Activated CD4-positive, CD25-positive, alpha-beta regulatory T cell treated with anti-CD3 and anti-CD28 coated beads, Interleukin-2, amount 50 U/mL, for 24 hours (primary cell): ENCODE results near the gene KLHL13.
"Not testable (repeated sequence)": the region's sequence is repeated elsewhere in the genome, so short reads cannot be mapped to it uniquely, and the experiment has no call there.

Source experiments
- ATAC-seq, 2 donors: fragments of 150-1000 bp; cut with Tn5 transposase; one replicate each; pipeline ENCODE4 v1.10.0; 2021; ENCODE audit warnings: mild to moderate bottlenecking in 1 of 2, moderate library complexity in 1 of 2

Gene KLHL13

DNA sequence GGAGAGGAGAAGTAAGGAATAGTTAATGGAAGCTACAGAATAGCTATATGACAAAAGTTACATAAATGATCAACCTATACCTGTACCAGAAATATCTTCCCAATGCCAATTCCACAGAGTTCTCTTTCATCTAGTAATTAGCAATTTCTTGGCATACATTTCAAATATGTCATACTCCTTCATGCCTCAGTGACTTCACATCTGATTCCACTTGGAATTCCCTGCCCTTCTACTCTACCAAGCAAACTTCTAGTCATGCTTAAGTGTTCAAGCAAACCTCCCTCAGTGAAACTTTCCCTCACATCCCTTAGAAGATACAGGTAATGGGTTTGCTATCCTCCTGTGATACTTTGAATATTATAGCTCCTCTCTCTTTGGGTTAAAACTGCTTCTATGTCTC, 127.1 kb downstream of the KLHL13 start:
- no peak for ATAC-seq

DNA sequence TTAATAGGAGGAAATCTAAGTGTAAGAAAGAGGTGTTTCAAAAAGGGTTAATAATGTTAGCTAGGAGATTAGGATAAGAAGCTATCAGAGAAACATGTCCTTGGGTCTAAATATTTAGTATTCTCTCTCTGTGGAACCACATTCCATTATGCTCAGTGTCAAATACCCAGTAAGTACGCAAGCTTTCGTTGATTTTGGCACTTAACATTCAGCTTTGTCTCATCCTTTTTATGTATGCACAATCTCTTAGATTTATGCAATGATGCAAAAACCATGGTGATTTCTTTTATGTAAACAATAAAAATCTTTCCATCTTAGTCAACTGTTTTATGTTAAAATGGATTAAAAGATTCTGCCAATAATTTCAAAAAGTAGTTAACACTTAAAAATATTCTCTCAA, 129.2 kb downstream of the KLHL13 start:
- ATAC-seq: no peak

DNA sequence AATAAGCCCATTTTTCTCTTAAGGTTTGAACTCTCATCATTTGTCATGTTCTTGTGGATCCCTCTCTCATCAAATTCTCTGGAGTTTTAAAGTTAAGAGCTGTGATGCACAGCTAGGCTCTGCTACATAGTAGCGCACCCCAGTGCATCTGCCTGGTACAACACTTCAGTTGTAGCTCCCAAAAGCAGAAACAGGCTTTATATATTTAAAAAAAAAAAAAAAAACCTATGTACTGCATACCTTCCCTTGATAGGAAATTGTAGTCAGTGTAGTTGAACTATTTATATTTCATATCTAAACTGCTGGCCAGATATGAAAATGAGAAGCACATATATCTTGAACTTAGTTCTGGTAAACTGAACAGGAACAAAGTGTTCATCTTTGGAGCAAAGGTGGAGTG, 131.4 kb downstream of the KLHL13 start:
- ATAC-seq: no peak

DNA sequence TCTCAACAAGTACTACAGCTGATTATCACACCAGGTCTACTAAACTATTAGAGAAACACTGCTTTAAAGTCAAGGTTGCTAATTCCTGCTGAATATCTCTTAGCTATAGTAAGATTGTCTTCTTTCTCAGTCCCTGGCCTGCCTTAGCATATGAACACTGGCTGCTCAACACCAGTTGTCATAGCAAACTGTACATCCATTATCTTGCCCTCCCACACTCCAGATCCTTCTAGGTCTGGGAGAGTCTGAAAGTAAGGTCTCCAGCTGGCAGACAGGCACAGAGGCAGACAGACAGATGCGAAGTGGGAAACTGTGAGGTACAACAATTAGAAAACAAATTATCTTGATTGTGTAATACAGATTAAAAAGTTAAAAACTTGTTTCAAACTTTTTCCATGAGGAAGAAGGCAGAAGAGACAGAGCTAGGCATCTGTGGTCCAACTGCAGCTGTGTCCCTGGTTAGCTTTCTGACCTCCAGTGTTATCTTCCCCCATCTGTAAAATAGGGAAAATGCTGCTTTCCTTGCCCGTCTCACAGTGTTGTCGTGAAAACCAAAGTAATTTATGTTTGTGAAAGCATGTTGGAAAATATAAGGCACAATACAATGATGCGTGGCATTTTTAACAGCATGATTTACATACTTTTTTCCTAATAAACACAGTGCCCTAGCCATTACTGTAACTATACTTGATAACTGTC, 133.8 kb downstream of the KLHL13 start:
- no peak for ATAC-seq

DNA sequence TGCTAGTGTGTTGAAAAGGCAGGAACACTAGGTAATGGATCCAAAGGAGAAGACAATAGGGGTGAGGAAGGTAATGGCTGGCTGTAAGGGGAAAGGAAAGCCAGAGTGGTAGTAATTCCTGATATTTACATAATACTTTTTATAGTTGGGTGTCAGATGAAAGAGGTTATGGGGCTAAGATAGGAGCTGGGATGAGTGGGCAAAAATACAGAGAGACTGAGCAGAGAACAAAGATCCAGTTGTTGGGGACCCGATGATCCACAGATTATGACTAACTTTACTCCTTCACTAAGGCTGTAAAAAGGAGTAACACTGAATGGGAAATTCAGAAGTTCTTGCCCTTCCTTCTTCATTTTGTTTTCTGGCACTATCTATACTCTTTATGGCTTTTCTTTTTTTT, 138.2 kb downstream of the KLHL13 start:
- no peak for ATAC-seq

DNA sequence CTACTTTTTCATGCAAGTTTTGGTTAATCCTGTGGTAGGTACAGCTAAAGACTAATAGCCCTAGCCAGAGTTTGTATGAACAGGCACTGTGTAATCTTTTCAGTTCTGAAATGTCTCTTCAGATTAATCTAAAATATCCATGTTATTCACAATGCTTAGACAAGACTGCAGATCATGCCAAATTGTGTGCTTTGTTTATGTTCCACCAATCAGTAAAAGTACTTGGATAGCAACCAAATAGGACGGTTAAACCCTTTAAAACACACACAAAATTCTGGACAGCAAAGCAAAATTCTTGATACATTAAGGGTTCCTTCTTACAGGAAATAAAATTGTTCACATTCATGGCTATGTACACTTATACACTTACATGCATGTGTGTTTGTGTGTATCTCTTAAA, 139.1 kb downstream of the KLHL13 start:
- no peak for ATAC-seq

DNA sequence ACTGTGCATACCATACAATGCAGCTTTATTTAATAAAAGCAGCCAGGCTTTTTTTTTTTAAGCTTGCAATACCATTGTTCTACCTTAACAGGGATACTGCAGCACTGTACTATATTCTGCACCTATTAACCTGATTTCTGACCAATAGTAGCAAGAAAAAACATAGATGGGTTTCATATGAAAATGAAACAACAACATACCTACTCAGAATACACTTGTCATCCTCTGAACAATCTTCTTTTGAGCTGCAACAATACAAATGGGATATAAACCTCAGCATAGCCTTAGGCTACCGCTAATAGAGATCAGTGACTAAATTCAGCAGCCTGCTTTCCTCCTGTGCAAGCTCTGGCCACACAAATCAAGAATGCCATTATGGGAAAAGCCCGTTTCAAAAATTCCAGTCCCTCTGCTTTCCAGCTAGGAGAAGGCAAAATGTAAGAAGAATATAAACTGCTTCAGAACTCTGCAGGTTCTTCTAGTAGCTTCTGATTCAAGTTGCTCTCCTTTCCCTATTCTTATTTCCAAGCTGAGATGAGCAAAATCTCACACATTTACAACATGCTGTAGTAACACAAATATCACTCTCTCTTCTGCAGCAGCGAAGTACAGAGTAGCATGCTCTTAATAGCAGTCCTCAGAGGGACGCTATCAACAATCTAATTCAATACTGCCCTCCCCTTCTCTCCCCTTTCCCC, 143.4 kb downstream of the KLHL13 start:
- ATAC-seq: no peak

DNA sequence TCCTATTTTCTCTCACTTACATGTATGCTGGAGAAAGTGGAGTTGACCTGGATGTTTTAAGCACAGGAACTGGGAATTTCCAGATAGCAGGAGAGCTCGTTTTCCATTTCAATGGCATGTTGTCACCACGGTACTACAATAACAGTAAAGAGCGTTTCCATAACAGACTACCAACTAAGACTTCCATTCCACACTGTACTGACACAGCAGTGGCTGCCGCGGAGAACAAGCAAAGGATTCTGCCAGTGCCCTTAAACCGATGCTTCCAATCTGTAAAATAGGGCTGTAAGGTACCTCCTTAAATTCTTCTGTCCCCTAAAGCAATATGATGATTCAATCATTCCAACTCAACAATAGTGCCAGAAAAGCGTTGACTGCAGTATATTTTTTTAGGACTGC, 143.9 kb downstream of the KLHL13 start:
- ATAC-seq: no peak

DNA sequence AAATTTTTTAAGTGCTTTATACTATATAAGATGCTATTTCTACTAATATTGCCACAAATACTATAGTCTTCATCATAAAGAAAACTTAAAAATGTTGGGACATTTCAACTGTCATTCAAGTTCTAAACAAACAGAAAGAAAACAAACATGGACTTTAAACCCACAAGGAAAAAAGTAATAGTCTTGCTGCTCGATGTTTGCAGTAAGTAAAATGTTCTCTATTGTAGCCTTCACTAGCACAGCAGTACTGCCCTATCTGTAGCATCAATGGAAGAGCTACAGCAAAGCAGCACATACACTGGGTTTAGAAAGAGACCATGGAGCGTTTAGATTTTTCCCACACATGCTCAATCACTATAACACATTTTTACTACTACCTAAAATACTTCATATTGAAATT, 146.8 kb downstream of the KLHL13 start:
- no peak for ATAC-seq

DNA sequence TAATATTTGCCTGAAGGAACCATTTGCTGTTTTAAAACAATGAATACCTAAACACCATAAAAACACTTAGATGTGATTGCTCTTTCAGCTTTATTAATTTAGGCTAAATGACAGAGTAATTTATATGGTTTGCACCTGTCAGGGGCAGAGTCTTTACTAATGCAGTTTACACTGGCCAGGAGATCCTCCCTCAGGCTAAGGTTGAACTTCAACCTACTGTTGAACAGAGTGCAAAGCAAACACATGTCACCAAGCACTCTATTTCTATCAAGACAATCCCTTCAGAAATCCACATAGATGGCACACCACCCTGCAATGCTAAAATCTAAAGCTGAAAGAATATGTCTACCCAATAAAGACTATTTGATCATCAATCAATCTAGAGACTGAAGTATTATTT, 147.3 kb downstream of the KLHL13 start:
- ATAC-seq: no peak

DNA sequence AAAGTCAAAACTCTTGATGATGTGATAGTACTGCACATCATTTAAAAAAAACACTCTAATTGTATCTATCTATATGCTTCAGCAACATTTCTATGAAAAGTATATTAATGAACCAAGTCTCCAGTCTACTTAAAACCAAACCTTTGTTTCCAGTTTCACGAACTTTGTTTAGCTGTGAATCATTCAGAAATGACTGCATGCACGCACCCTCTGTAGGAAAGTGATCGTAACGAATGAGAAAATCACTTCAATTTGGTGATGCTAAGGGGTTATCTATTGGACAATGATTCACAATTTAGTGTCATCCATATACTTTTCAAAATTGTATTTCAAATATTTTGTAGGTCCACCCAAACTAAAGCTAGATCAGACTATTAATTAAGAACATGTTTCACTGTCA, 157.6 kb downstream of the KLHL13 start:
- ATAC-seq: no peak

DNA sequence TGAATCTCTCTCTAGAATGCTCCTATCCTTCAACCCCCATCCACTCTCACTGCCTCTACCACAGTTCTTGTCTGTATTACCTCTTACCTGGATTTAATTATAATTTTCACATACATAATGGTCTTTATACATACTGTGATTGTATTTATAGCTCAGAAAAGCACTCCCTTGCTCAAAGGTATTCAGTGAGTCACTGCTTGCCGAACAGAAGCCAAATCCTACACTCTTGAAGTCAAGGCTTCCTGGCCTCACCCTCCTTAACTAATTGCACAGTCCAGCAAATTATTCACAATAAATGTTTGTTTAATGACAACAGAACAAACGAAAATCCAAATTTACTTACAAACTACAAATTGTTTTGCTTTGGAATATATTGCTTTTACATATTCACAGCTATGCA, 159.5 kb downstream of the KLHL13 start:
- ATAC-seq: no peak

DNA sequence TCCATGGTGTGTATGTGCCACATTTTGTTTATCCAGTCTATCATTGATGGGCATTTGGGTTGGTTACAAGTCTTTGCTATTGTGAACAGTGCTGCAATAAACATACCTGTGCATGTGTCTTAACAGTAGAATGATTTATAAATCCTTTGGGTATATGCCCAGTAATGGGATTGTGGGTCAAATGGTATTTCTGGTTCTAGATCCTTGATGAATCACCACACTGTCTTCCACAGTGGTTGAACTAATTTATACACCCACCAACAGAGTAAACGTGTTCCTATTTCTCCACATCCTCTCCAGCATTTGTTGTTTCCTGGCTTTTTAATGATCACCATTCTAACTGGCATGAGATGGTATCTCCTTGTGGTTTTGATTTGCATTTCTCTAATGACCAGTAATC, 177.3 kb downstream of the KLHL13 start:
- ATAC-seq: not testable (repeated sequence)

DNA sequence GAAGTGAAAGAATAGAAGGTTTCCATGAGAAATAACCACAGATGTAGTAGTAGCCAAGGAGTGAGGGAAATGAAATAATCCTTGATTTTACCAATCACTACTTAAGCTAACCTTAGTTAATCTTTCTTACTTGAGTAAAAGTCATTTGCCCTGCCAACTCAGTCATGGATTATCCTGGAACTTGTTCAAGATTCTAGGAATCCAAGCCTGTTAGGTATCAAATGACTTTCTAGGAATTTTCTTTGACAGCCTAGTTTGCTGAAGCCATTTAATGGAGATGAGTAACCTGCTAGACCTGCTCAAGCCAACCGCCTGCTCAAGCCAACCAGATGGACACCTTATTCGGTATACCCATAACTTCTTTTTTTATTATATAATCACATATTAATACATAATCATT, 180.5 kb downstream of the KLHL13 start:
- ATAC-seq: no peak

DNA sequence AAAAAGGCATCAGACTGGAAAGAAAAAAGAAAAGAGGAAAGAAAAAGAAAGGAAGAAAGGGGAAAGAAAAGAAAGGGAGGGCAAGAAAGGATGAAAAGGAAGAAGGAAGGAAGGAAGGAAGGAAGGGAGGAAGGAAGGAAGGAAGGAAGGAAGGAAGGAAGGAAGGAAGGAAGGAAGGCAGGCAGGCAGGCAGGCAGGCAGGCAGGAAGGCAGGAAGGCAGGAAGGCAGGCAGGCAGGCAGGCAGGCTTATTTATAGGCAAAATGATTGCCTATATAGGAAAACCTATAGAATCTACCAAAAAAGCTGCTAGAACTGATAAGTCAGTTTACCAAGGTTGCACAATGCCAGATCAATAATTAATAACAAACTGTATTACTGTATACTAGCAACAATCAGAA, 186.5 kb downstream of the KLHL13 start:
- ATAC-seq: not testable (repeated sequence)

DNA sequence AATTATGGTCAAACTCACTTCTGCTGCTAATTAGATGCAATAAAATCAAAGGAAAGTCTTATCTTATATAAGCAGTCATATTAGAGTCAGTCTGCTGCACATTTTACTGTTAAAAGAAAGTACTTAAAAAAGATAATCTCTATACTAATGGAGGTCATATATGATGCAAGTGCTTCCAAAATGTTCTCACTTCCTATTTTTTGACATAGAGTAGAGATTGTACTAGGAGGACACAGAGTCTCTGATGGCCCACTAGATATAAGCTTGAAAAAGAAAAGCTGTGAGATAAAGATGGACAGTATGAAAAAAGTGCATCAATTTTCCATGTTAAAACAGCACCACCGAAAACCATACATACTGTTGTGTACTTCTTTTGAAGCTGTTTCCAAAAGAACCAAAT, 196.9 kb downstream of the KLHL13 start:
- no peak for ATAC-seq

DNA sequence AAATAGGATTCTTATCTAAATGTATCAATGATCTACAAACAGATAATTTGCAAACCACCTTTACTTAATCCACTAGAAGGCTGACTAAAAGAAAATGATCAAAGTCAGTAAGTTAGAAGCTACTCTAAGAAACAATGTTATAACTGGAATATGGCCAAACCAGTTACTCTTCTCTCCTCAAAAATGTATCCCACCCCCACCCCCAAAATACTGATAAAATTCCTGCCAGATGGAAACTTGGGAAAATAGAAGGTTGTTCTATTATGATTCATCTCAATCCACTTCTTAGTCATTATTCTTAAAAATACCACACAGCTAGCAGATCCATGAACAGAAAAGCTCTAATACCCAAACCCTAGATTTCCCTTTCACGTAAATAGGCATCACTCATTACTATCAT, 206.4 kb downstream of the KLHL13 start:
- no peak for ATAC-seq

DNA sequence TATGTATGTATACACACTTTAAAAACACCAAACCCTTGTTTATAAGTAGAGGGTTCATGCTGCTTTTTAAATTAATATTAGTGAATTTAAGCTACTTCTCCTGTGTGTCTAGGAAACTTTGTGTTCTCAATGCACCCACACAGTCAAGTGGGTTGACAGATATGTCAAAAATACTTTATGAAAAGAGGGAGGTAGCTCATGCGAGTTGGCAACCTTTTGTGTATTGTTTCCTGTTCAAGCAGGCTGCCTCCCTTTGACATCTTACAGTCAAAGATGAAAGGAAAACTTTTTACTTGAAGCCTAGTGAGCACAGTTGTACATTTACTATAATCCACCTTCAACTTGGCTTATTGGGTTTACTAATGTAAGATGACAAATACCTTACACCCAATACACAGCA, 218.4 kb downstream of the KLHL13 start:
- no peak for ATAC-seq

DNA sequence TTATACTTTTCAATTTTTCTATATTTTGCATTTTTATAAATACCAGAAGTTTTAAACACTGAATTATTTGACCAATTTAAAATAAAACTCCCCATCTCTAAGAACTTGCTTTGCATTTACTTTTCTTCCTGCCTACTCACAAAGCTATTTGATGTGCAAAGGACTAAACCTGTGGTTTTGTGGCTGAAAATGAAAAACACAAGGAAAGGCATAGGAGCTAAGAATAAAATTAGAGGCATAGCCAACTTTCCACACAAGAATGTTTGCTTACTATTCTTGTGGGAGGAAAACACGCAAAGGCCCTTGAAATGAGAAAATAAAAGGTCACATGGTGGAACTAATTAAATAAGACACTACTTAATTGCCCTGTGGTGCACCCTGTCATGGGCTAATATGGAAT, 221.2 kb downstream of the KLHL13 start:
- ATAC-seq: no peak

DNA sequence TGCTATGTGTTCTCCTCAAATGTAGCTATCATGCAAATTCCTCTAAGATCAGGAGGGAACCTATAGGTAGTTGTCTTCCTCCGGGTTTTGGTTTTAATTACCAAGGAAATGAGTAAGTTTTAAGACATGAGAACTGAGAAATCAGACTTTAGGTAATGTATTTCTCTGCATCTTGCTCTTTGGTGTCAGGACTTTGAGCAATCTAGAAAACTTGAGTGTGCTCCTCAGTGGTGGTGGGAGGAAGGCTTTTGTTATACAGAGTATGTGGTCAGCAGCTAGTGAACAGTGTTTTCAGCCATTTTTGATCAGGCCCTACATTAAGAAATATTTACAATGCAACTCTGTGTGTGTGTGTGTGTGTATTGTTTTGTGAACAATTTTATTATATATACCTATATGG, 224.1 kb downstream of the KLHL13 start:
- ATAC-seq: no peak

DNA sequence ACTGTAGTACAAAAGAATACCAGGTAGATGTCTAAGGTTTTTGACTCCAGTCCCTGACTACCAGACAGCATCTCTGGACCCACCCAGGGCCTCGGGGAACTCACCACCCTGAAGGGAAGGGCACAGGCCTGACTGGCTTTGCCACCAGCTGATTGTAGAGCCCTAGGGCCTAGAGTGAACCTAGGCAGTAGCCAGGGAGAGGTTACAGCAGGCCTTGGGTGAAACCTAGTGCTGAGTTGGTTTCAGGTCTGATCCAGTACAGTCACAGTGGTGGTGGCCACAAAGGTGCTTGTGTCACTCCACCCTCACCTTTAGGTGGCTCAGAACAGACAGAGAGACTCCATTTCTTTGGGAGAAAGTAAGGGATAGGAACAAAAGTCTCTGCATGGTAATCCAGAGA, 244.8 kb downstream of the KLHL13 start:
- no peak for ATAC-seq

DNA sequence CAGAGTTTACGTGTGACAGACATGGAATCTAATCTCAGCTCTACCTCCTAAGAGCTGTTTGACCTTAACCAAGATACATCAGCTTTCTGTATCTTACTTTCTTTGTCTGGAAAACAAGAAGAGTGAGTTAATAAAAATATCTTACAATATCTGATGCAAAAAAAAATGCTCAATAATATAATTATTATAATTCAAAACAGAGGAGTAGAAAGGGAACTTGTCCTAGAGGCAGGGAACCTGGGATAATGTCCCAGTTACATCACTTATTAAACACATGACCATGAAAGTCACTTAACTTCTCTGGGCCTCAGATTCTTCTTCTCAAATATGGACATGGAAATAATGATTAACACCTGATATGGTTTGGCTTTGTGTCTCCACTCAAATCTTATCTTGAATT, 256.1 kb downstream of the KLHL13 start:
- ATAC-seq: no peak

DNA sequence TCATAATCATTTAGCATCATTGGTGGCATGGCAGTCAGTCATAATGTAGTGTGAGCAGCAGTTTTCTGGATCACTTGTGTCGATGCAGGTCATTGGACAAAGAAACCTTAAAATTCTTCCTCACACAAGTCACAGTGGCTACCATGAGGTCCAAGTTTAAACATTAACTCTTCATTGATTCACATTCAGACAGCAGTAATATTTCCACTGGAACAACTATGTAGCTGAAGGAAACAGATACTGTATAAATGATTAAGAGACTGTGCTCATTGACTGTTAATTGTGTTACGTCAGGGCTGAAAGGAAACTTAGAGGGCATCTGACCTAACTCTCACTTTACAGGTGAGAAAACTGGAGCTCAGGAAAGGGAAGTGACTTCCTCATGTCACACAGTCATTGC, 261.8 kb downstream of the KLHL13 start:
- ATAC-seq: no peak

DNA sequence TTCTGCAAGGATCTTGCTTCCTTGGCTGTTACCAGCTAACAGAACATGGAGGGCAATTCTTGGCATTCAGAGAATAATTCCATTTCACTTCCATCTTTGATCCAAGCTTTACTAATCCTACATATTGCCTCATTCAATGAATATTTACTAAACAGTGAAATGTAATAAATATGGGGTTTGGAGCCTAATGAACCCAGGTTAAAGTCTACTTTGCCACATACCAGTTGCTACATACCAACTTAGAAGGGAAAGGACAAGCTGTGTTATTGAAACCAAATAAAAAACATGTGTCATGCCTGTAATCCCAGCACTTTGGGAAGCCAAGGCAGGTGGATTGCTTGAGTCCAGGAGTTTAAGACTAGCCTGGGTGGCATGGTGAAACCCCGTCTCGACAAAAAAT, 265.6 kb downstream of the KLHL13 start:
- no peak for ATAC-seq
